WTC11 (cell line): Measurements from ENCODE around the gene BMPR1B. TPM values are rescaled to one million over a fixed set of nuclear protein-coding genes. Genes with fewer than 3 reads are reported as not detected.

Experiments
- ATAC-seq: fragments of 200-7000 bp; cut with Tn5 transposase; 2 replicates; pipeline ENCODE4 v1.10.0; 2021; ENCODE audit warnings: mild to moderate bottlenecking, moderate library complexity
- CTCF ChIA-PET: fragments of 300-600 bp; sonication (Branson Sonifier 250); formaldehyde crosslinking; loops from one replicate; lab custom pipeline; 2021; ENCODE audit warnings: antibody characterized with exemption; lab: Charles Lee
- POLR2A ChIA-PET: fragments of 350-600 bp; sonication (Branson Sonifier 250); formaldehyde crosslinking; loops from one replicate; lab custom pipeline; 2021; ENCODE audit warnings: antibody characterized with exemption; lab: Charles Lee
- DNase-seq: peaks from one replicate; pipeline ENCODE4 v3.0.0; 2021; ENCODE audit warnings: low spot score
- H3K27ac Mint-ChIP-seq: 2 replicates; pipeline ENCODE4 v1.8.0; 2021; ENCODE audit warnings: mixed read lengths
- H3K27me3 Mint-ChIP-seq: 2 replicates; pipeline ENCODE4 v1.8.0; 2021; ENCODE audit warnings: low read depth, mild to moderate bottlenecking, moderate library complexity, mixed read lengths
- H3K36me3 Mint-ChIP-seq: 2 replicates; pipeline ENCODE4 v1.8.0; 2021; ENCODE audit warnings: mixed read lengths
- H3K4me1 Mint-ChIP-seq: 2 replicates; pipeline ENCODE4 v1.8.0; 2022; ENCODE audit warnings: mixed read lengths
- H3K4me3 Mint-ChIP-seq: 2 replicates; pipeline ENCODE4 v1.8.0; 2021; ENCODE audit warnings: mild to moderate bottlenecking, moderate library complexity, mixed read lengths
- H3K9me3 Mint-ChIP-seq: 2 replicates; pipeline ENCODE4 v1.8.0; 2021; ENCODE audit warnings: mixed read lengths
- EMX1 ChIP-seq: fragments of 250-450 bp; sonication (Bioruptor Pico); IDR thresholded peaks from 2 replicates; pipeline ENCODE4 v1.8.0; 2021; ENCODE audit warnings: mild to moderate bottlenecking
- ETV6 ChIP-seq: sonication (generic); formaldehyde crosslinking; IDR thresholded peaks from 2 replicates; pipeline ENCODE4 v1.8.1; 2022; ENCODE audit warnings: mild to moderate bottlenecking, missing genetic modification reagents
- FOXJ3 ChIP-seq: sonication (generic); formaldehyde crosslinking; IDR thresholded peaks from 2 replicates; pipeline ENCODE4 v1.9.0; 2021; ENCODE audit warnings: missing genetic modification reagents, mild to moderate bottlenecking, borderline replicate concordance
- HMGXB4 ChIP-seq: sonication (generic); formaldehyde crosslinking; IDR thresholded peaks from 2 replicates; pipeline ENCODE4 v1.8.1; 2023; ENCODE audit warnings: mild to moderate bottlenecking, moderate library complexity, missing genetic modification reagents
- PRDM15 ChIP-seq: sonication (generic); formaldehyde crosslinking; IDR thresholded peaks from 2 replicates; pipeline ENCODE4 v1.8.0; 2022; ENCODE audit warnings: missing genetic modification reagents
- ZBTB43 ChIP-seq: sonication (generic); formaldehyde crosslinking; IDR thresholded peaks from 2 replicates; pipeline ENCODE4 v1.8.1; 2023; ENCODE audit warnings: mild to moderate bottlenecking, missing genetic modification reagents
- total RNA-seq: library from RNA; stranded (reverse); gene quantifications from 3 replicates; pipeline ENCODE4 v1.2.3, GENCODE V29; 2021
- TF ChIP-seq, protein P1 (sequence below): sonication (generic); formaldehyde crosslinking; IDR thresholded peaks from 2 replicates; pipeline ENCODE4 v1.8.0; 2023; ENCODE audit warnings: mild to moderate bottlenecking, missing genetic modification reagents
- TF ChIP-seq, protein P2 (sequence below): sonication (generic); formaldehyde crosslinking; IDR thresholded peaks from 2 replicates; pipeline ENCODE4 v1.8.1; 2022; ENCODE audit warnings: low read depth, missing genetic modification reagents, borderline replicate concordance
- TF ChIP-seq, protein P3 (sequence below): fragments of 250-450 bp; sonication (Bioruptor Pico); IDR thresholded peaks from 2 replicates; pipeline ENCODE4 v1.8.0; 2021; ENCODE audit warnings: mild to moderate bottlenecking

Gene BMPR1B
- total RNA-seq, 1 experiment from 2014 or later = 0.77 TPM

DNA sequence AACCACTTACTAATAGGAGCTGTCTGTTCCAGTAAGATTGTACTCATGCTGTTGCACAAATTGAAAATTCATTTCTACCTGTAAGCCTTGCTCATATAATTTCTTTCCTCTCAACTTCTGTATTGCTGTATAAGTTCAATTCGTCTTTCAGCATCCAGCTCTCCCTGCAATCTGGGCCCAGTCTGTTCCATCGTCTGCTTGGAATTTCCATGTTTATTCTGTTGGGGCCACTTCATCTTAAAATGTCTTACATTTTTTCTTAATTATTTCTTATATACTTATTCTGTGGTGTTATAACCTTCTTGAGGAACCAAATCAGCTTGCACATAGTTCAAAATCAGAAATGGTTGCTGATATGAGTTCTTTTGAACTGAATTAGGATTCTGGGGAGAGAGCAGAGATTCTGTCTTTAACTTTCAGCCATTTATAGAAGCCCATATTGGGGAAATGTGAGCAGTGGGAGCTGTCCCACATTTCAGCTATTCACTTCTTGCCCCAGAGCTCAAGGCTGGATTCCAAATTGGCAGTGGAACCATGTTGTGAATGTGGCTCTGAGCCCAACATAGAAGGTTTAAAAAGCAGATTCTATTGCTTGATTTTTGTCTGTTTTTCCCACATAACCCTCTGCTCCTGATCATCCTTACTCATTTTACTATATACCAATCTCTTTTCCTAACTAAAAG is 291.9 kb downstream of the BMPR1B start (continued):
- TF ChIP-seq, protein P1, sequence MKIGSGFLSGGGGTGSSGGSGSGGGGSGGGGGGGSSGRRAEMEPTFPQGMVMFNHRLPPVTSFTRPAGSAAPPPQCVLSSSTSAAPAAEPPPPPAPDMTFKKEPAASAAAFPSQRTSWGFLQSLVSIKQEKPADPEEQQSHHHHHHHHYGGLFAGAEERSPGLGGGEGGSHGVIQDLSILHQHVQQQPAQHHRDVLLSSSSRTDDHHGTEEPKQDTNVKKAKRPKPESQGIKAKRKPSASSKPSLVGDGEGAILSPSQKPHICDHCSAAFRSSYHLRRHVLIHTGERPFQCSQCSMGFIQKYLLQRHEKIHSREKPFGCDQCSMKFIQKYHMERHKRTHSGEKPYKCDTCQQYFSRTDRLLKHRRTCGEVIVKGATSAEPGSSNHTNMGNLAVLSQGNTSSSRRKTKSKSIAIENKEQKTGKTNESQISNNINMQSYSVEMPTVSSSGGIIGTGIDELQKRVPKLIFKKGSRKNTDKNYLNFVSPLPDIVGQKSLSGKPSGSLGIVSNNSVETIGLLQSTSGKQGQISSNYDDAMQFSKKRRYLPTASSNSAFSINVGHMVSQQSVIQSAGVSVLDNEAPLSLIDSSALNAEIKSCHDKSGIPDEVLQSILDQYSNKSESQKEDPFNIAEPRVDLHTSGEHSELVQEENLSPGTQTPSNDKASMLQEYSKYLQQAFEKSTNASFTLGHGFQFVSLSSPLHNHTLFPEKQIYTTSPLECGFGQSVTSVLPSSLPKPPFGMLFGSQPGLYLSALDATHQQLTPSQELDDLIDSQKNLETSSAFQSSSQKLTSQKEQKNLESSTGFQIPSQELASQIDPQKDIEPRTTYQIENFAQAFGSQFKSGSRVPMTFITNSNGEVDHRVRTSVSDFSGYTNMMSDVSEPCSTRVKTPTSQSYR = no peak
- no peak for TF ChIP-seq ETV6 (CRISPR knock-in tag)
- TF ChIP-seq HMGXB4 (CRISPR knock-in tag) = no peak
- TF ChIP-seq FOXJ3 (CRISPR knock-in tag) = no peak
- no peak for TF ChIP-seq ZBTB43 (CRISPR knock-in tag)

- Mint-ChIP-seq H3K36me3 (no peaks in the 10 kb centered on the region), H3K4me1 (peaks cover 3% of the 10 kb centered on the region; the same call in 1 of the 2 replicates), H3K9me3 (no peaks in the 10 kb centered on the region), H3K27me3 (no peaks in the 10 kb centered on the region), H3K27ac (no peak overlapping the region), H3K4me3 (no peak overlapping the region)
- POLR2A ChIA-PET = no interaction called here
- ATAC-seq (peak; percentile 75), DNase-seq (peak; percentile 14)
- TF ChIP-seq EMX1 (CRISPR knock-in tag) = no peak
- TF ChIP-seq, protein P2, sequence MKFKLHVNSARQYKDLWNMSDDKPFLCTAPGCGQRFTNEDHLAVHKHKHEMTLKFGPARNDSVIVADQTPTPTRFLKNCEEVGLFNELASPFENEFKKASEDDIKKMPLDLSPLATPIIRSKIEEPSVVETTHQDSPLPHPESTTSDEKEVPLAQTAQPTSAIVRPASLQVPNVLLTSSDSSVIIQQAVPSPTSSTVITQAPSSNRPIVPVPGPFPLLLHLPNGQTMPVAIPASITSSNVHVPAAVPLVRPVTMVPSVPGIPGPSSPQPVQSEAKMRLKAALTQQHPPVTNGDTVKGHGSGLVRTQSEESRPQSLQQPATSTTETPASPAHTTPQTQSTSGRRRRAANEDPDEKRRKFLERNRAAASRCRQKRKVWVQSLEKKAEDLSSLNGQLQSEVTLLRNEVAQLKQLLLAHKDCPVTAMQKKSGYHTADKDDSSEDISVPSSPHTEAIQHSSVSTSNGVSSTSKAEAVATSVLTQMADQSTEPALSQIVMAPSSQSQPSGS = no peak
- peak; percentile 30; the same call in 1 of the 2 replicates for TF ChIP-seq PRDM15 (CRISPR knock-in tag)
- TF ChIP-seq, protein P3, sequence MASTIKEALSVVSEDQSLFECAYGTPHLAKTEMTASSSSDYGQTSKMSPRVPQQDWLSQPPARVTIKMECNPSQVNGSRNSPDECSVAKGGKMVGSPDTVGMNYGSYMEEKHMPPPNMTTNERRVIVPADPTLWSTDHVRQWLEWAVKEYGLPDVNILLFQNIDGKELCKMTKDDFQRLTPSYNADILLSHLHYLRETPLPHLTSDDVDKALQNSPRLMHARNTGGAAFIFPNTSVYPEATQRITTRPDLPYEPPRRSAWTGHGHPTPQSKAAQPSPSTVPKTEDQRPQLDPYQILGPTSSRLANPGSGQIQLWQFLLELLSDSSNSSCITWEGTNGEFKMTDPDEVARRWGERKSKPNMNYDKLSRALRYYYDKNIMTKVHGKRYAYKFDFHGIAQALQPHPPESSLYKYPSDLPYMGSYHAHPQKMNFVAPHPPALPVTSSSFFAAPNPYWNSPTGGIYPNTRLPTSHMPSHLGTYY = no peak
- CTCF ChIA-PET = no interaction called here
These were observed 293.4 kb downstream of the BMPR1B start for GRCh38 chr4:95050980-95051701.
